Left lobe of liver (tissue), 2 donors: ENCODE measurements around the gene HTR5A. TPM values are rescaled to one million over a fixed set of nuclear protein-coding genes. Genes with fewer than 3 reads are reported as not detected.

ENCODE experiments used
- ATAC-seq: fragments of 200-7000 bp; cut with Tn5 transposase; one replicate; pipeline ENCODE4 v1.9.1; 2020; ENCODE audit warnings: mild to moderate bottlenecking, moderate library complexity
- DNase-seq: peaks from one replicate; pipeline ENCODE4 v3.0.0-alpha.2; 2020; ENCODE audit warnings: low spot score
- total RNA-seq: library from RNA; stranded (reverse); gene quantifications from one replicate; pipeline ENCODE4 v1.2.1, GENCODE V29; 2021
- donor health status: DM: no; HTN: no; CAD: no; lungs with moderate emphysema.
- donor health status: DM: no; HTN: yes; CAD: no.

The HTR5A gene
- total RNA-seq, 1 donor from 2014 or later = not detected

GRCh38 chr7:155084969-155085368 is 14.8 kb downstream of the HTR5A start:
- ATAC-seq = no peak

GRCh38 chr7:155090684-155091083 is 20.6 kb downstream of the HTR5A start:
- ATAC-seq (no peak), DNase-seq (no peak)

More at GRCh38 chr7:155084969-155085368, 14.8 kb downstream of the HTR5A start:
- no peak for DNase-seq

- ATAC-seq (no peak), DNase-seq (no peak)
Observed at GRCh38 chr7:155093596-155093995, 23.5 kb downstream of the HTR5A start.

- ATAC-seq = no peak
- DNase-seq = no peak
Observed at GRCh38 chr7:155094636-155095135, 24.6 kb downstream of the HTR5A start.

GRCh38 chr7:155097338-155097737 is 27.2 kb downstream of the HTR5A start:
- DNase-seq = no peak

GRCh38 chr7:155103839-155104238 is 33.7 kb downstream of the HTR5A start:
- DNase-seq = no peak
- no peak for ATAC-seq

More at GRCh38 chr7:155097338-155097737, 27.2 kb downstream of the HTR5A start:
- no peak for ATAC-seq

GRCh38 chr7:155104913-155105312 is 34.8 kb downstream of the HTR5A start:
- ATAC-seq (no peak), DNase-seq (no peak)

- ATAC-seq = no peak
- no peak for DNase-seq
Observed at GRCh38 chr7:155106356-155106755, 36.2 kb downstream of the HTR5A start.

- ATAC-seq = no peak
- DNase-seq = no peak
Observed at GRCh38 chr7:155107126-155107525, 37.0 kb downstream of the HTR5A start.

GRCh38 chr7:155108144-155108901 is 38.2 kb downstream of the HTR5A start:
- ATAC-seq = no peak

GRCh38 chr7:155109121-155109520 is 39.0 kb downstream of the HTR5A start:
- DNase-seq = no peak

More at GRCh38 chr7:155108144-155108901, 38.2 kb downstream of the HTR5A start:
- no peak for DNase-seq

GRCh38 chr7:155115288-155115687 is 45.2 kb downstream of the HTR5A start:
- ATAC-seq (no peak), DNase-seq (no peak)

More at GRCh38 chr7:155109121-155109520, 39.0 kb downstream of the HTR5A start:
- ATAC-seq = no peak

- ATAC-seq = no peak
- no peak for DNase-seq
Observed at GRCh38 chr7:155119801-155120382, 49.8 kb downstream of the HTR5A start.

- DNase-seq (no peak), ATAC-seq (no peak)
Observed at GRCh38 chr7:155120460-155120859, 50.3 kb downstream of the HTR5A start.

- DNase-seq (no peak), ATAC-seq (no peak)
Observed at GRCh38 chr7:155122831-155123230, 52.7 kb downstream of the HTR5A start.

GRCh38 chr7:155123413-155123812 is 53.3 kb downstream of the HTR5A start:
- DNase-seq (no peak), ATAC-seq (no peak)

- ATAC-seq (no peak), DNase-seq (no peak)
Observed at GRCh38 chr7:155124706-155125105, 54.6 kb downstream of the HTR5A start.

- no peak for ATAC-seq
- no peak for DNase-seq
Observed at GRCh38 chr7:155129186-155129585, 59.1 kb downstream of the HTR5A start.

GRCh38 chr7:155129789-155130188 is 59.7 kb downstream of the HTR5A start:
- no peak for DNase-seq
- ATAC-seq = no peak

GRCh38 chr7:155130493-155130892 is 60.4 kb downstream of the HTR5A start:
- ATAC-seq (no peak), DNase-seq (no peak)

- ATAC-seq = no peak
- no peak for DNase-seq
Observed at GRCh38 chr7:155131090-155131489, 61.0 kb downstream of the HTR5A start.

- no peak for ATAC-seq
Observed at GRCh38 chr7:155132431-155132830, 62.3 kb downstream of the HTR5A start.

More at GRCh38 chr7:155132431-155132830, 62.3 kb downstream of the HTR5A start:
- no peak for DNase-seq
